Iris pigment epithelial cell (primary cell): ENCODE data around the gene STAG2.
"Not testable (repeated sequence)": the region's sequence is repeated elsewhere in the genome, so short reads cannot be mapped to it uniquely, and the experiment has no call there.

Source experiments
- DNase-seq: peaks from one replicate; pipeline ENCODE4 v3.0.0-alpha.2; 2011; ENCODE audit warnings: low read depth

STAG2 gene

DNA sequence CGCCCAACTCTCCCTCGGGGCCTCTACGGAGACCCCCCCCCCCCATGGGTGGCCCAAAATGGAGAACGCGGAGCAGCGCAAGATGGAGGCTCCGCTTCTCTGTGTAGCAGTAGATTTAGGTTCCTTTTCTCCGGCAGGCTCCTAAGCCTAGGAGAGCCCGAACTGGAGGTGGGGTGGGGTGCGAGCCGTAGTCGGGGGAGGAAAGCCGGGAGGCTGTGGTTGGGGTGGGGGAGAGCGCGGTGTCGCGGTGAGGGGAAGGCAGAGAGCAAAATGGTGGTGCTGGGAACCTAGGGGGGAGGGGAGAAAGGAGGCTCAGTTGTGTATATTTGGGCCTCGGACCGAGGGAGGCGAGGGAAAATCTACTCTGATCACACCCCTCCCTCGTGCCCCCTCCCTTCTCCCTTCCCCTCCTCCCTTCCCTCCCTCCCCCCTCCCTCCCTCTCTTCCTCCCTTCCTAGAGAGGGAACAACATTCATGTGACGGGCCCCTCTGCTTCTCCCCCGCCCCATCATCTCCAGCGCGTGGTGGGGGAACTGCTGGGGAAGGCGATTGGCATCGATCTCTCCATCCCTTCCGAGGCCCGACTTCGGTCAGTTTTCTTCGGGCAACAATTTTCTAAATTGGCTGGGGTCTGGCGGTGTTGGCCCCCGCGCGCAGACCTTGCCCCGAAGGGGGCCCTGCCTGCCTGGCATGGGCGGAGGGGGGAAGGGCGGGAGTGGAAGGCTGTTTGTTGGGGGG, at the start of gene STAG2:
TSS of gene STAG2 (plus strand) at position 439 of the 738 bp plus-strand sequence. CDS start 60,922 bp downstream, outside the sequence.
- DNase-seq = peak; percentile 81

DNA sequence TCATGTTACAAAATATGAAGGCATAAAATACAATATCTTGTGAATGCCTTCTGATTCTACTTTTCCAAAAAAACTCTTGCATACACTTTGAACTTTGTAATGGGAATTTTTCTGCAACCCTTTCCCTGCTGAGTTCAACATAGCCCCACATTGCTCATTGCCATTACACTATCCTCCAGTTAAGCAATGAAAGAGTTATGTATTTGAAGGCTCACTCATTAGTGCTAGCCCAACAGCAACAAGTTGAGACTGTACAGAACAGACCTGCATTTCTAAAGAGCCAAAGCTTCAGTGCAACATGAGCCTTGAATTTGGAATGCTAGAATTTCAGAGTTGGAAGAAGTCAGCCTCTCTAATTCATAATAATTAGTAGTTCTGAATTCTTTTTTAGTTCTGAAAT, 44.4 kb upstream of the STAG2 start:
- DNase-seq = no peak

DNA sequence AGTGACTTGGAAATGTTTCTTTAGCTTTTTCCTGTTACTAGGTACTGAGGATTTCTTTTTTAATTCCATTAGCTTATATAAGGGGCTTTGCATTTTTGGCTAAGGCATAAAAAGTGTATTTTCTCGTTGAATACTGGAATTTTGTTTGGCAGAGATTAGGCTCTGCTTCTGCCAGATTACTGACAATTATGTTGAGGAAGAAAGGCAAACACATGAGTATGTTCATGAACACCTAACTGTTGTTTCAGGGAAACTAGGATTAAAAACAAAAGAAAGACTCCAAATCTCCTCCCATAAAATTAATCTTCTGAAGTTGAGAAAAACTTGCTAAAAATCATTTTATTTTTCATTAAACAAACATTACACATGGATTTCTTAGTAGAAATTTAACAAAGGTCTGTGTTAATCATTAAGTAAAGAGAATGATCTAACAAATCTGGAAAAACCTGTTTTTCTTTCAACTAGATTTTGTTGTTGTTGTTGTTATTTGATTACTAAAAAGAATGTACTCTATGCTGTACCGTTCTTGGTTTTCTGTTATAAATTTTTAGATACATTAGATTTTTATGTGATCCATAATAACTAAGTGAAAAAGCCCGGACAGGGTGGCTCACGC, 43.3 kb upstream of the STAG2 start:
- no peak for DNase-seq

DNA sequence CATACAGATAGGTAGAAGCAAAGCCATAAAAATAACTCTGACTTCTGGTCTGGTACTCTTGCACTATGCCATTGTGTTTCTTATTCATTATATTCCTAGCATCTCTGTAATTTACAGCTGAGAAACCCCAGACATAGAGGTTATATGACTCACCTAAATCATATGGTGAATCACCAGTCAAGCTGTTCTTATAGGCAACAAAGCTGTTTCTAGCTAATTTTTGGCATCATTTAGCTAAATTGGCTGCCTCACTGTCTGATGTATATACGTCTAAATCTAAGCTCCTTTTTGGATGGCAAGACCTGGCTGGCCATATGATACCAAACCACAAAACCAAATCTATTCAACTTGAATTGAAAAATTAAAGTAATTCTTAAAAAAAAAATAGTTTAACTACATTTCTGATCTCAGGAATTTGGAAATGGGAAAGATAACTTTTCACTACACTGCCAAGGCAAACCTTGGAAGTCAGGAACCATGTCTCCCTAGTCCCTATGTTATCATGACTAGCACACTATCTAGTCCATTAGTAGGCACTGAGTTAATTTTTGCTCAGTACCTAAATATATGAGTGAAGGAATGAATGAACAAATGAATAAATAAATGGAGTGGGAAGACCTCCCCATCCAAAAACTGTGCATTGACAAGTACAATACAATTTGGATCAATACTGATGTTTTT, 41.3 kb upstream of the STAG2 start:
- DNase-seq = peak; percentile 81

DNA sequence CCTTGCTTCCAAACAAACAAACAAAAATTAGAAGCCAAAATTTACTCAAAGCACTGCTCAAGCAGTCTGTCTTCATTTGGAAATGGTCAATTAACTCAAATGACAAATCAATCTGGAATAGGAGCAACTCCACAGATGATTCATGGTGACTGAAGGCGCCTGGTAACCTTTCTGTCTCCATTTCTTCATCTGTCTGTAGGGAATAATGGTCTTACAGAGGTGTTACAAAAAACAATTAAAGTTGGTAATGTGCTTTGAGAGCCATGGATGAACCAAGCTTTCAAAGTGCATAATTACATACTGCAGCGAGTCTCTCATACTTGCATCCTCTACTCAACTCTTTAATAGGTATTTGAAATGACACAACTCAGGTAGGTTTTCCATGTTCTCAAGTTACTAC, 38.3 kb upstream of the STAG2 start:
- DNase-seq = no peak

DNA sequence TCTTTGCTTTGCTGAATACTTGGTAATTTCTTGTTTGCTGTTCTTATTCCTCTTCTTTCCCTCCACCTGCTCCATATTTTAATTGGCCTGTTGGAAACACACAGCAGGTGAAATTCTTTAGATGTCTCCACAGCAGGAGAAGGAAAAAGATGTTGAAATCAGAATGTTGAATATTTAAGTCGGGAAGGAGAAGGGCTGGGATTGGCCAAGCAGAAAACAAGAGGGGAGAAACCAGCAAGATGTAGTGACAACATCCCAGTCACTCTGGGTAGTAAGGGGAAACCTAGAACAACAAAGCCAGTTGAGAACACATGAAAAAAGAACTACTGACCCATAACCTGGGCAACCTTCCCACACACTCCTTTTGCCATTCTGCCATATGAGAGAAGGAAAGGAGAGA, 37.3 kb upstream of the STAG2 start:
- no peak for DNase-seq

DNA sequence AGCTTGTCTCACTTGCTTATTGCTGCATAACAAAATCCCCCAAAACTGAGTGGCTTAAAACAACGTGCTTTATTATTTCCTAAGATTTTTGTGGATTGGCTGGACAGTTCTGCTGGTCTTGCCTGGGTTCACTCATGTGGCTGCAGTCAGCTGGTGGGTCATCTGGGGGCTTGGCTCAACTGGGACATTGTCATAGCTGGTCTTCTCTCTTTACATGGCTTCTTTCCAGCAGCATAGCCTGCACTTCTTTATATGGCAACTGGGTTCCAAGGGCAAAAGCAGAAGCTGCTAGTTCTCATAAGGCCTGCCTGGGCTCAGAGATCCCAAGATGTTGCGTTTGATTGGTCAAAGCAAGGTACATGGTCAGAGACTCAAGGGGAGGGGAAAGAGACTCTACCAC, 33.7 kb upstream of the STAG2 start:
- DNase-seq = no peak

DNA sequence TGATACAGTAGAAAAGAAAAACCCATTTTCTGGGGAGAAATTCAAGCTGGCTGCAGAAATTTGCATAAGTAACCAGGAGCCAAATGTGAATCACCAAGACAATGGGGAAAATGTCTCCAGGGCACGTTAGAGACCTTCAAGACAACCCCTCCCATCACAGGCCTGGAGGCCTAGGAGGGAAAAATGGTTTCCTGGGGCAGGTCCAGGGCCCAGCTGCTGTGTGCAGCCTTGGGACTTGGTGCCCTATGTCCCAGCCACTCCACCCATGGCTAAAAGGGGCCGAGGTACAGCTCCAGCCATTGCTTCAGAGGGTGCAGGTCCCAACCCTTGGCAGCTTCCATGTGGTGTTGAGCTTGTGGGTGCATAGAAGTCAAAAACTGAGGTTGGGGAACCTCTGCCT, 29.5 kb upstream of the STAG2 start:
- DNase-seq = not testable (repeated sequence)

DNA sequence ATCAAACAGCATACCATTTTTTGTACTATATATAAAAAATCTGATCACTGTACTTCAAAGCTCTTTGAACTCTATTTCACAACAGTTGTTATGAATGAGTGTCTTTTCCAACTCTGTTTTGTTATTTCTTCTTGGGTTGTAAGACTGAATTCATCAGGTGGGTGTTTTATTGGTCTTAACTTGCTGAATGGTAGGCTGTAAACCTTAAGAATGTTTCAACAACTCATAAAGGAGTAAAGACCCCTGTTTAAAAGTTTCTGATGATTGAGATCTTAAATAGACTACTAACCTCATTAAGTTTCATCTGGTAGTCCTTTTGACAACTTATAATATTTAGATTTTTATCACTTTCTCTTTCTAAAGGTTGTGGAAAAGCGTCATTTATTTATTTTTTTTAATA, 18.4 kb upstream of the STAG2 start:
- no peak for DNase-seq

DNA sequence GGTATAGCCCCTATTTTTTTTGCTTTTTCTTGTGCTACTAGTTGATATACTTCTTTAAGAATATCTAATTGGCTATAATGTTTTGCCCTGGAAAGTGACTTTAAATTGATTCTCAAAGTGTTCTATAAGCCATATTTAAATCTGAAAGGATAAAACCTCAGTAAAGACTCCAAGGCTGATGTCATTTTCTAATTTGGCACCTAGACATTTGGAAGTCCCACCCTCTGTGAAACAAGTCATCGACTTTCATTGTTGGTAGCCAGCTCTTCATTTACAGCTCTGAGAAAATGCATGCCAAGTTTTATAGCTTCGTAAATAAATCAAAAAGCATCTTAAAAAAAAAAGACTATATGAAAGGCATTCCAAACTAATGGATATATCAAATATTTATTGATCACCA, 18.0 kb upstream of the STAG2 start:
- DNase-seq = no peak

DNA sequence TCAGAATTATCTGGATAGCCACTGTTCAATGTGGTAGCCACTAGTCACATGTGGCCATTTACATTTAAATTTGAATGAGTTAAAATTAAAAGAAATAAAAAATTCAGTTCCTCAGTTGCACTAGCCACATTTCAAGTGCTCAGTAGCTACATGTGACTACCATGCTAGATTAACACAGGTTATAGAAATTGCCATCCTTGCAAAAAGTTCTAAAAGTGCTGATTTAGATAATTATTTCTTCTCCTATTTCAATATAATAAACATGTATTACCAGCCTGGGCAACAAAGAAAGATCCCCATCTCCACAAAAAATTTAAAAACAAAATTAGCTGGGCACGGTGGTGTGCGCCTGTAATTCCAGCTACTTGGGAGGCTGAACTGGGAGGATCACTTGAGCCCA, 11.7 kb upstream of the STAG2 start:
- no peak for DNase-seq

DNA sequence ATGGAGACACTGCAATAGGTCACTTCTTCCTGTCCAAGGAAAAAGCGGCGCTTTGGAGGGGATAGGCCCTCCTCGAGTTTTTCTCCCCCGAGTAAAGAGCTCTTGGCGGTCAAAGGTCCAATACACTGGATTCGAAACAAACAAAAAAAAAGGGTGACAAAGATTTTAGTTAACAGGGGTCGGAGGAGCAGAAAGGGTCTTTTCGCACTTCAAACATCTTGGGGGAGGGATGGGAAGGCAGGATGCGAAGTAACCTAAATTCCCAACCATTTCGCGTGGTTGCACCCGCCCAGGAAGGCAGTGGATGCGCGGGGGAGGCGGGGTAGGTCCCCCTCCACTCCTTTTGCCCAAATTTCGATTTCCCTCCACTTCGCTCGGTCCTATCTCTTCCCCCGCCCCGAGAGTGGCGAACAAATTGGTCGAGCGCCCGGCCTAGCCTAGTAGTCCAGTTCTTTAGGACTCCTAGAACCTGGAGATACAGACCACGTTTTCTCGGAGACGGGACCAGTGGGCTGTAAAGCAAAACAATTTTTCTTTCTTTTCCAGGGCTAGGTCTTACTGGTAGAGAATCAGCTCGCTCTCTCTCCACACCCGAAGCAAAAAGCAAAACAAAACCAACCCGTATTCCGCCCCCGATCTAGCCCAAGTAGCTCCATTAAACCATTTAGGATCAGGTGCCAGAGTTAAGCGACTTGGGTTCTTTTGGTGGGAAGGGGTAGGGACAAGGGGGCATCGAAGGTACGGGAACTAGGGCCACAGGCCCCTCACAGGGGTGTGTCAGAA, 2.0 kb upstream of the STAG2 start:
- DNase-seq = peak; percentile 34

DNA sequence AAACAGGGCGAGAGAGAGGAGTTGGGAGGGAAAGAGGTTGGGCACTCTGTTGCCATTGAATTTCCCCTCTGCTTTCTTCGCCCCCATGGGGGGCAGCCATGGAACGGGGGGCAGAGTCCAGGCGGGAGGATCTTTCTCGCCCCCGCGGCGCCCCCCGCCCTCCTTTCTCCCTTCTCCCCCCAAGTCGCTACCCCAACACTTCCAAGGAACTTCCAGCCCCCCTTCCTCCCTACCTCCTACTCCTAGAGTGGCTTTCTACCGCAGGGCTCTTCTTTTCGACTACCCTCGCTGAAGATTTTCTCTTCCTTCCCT, 594 bp upstream of the STAG2 start:
- DNase-seq = no peak

DNA sequence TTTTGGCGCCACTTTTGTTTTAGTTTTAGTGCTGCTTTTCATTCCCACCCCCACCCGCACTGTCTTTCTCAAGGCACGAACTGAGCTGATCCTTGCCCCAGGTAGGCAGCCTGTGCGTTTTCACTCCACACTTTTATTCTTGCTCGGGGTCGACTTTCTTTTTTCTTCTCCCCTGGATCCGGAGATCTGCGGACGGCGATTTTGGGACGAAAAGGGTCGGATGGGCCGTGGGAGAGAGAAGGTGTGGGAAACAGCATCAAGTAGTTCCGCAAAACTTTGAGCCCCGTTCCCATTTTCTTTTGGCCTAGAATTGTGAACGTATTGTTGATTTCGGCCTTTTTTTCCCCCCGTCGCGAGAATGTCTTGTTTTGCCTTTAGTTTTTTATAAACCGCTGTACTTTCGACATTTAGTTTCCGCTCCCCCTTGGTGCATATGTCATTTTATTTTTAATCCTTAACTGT, 531 bp downstream of the STAG2 start:
- DNase-seq = no peak

DNA sequence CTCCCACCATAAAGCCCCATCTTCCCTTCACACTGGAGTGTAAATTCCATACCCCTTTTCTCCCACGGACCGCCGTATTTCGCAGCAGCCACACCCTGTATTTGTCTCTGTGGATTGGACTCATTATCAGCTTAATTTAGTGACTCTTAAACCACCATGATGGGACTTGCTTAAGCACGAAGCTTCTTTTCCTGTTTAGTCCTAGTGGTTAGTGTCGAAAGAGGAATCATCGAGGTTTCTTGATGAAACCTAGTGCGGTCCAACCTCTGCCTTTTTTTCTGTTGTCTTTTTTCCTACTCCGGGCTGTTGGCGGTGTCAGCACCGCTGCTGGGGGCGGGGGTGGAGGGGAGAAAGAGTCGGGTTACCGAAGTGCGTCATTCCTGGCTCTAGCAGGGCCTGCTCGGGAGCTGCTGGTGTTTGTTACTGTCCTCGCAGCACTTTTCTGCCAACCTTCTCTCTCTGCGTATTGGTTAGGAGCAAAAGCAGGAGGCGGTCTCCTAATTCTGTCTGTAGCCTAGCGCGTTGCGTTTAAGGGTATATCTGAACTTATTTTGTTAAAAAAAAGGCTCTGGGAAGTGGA, 1.4 kb downstream of the STAG2 start:
- DNase-seq = peak; percentile 96

DNA sequence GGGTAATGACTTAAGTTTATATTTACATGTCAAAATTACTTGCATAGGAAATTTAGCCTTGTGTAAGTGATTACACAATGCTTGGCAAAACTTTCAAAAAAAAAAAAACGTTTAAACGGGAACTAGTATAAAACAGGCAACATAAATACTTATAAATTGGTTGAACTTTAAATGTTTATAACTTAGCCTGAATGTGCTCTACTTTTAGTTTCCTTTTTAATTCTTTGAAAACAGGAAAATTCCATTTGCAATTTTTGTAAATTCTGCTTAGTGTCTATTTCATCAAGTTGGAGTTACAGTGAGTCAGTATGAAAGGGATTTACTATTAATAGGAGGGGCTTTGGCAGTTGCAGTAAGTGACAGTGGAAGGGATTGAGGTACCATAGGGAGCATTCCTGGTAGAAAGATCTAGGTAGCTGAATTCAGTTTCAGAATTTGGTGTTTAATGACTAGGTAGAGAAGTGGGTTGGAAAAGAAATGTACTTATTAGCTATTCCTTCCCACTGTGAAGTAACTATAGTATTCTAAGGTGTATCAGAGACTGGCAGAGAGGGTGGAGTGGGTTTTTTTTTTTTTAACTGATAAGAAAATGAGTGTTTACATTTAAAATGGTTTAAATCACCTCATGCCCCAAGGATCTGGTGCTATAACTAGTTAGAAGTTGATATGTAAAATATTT, 2.8 kb downstream of the STAG2 start:
- DNase-seq = peak; percentile 50

DNA sequence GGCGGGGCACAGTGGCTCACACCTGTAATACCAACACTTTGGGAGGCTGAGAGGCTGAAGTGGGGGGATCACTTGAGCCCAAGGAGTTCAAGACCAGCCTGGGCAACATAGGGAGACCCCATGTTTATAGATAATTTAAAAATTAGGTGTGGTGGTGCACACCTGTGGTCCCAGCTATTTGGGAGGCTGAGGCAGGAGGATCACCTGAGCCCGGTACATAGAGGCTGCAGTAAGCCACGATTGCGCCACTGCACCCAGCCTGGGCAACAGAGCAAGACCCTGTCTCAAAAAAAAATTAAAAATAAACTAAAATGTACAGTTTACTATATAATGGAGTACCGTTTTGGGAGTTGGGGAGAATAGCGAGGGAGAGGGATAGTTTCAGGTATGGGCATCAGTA, 4.2 kb downstream of the STAG2 start:
- no peak for DNase-seq

DNA sequence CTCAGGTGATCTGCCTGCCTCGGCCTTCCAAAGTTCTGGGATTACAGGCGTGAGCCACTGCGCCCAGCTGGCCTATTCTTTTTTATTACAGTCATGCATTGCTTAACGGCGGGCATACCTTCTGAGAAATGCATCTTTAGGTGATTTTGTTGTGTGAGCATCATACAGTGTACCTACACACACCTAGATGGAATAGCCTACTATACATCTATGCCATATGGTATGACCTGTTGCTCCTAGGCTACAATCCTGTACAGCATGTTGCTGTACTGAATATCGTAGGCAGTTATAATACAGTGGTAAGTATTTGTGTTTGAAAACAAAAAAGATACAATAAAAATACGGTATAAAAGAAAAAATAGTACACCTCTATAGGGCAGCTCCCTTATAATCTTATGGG, 6.0 kb downstream of the STAG2 start:
- DNase-seq = no peak

DNA sequence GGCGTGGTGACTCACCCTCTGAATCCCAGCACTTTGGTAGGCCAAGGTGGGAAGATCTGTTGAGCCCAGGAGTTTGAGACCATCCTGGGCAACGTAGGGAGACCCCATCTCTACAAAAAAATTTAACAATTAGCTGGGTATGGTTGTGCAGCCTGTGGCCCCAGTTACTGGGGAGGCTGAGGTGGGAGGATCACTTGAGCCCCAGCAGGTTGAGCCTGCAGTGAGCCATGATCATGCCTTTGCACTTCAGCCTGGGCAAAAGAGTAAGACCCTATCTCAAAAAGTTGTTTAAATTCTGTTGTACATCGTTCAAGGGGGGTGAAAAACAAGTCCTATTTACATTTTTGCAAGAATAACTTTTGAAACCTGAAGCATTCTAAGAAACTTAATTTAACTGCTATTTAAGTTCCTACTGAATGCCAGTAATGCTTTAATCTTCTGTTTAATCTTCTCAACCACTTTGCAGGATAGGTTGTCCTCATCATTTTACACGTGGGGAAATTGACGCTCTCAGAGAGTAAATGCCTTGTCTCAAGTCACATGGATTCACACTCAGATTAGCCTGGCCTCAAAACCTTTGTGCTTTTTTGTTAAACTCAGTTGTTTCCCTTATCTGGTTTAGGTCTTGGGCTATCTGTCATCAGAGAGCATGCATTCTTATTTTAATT, 7.0 kb downstream of the STAG2 start:
- no peak for DNase-seq

DNA sequence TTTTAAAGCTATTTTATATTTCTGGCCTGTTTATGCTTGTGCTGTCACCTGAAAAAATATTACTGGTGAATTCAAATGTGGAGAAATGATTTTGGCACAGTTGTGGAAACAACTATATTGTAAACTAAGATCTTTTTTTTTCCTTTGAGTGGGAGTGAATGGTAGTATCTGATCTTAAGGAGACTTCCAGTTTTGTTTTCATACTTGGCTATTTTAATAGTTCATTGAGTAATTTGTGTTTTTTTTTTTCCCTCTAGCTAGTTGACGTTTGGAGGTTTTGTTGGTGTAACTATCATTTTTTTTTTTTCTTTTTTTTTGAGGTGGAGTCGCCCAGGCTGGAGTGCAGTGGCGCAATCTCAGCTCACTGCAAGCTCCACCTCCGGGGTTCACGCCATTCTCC, 10.5 kb downstream of the STAG2 start:
- peak; percentile 22 for DNase-seq

DNA sequence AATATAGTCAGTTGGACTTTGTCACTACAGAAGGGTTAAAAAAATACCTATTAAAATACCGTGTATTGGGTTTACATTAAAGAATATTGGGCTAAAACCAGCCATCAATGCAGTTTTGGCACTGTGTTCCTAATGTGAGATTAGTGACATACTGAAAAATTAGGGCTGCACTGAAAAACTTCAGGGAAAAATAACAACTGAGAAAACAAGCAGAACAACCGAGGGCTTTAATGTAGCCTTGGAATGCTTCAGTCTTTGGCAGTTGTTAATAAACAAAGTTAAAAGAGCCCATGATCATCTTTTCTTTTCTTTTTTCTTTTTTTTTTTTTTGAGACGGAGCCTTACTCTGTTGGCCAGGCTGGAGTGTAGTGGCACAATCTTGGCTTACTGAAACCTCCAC, 12.4 kb downstream of the STAG2 start:
- DNase-seq = no peak
